ENCODE data around the gene CALM3.
"Not testable (repeated sequence)": the region's sequence is repeated elsewhere in the genome, so short reads cannot be mapped to it uniquely, and the experiment has no call there.

CALM3 gene

GRCh38 chr19:46601318-46602224 is at the start of gene CALM3:
Gene CALM3, plus strand, starts transcription at chr19:46601330. Its CDS starts 105 bp downstream, at chr19:46601435.
- no peak for DNase-seq

- no peak for DNase-seq
Observed at GRCh38 chr19:46552891-46553290, 48.2 kb upstream of the CALM3 start.

DNA sequence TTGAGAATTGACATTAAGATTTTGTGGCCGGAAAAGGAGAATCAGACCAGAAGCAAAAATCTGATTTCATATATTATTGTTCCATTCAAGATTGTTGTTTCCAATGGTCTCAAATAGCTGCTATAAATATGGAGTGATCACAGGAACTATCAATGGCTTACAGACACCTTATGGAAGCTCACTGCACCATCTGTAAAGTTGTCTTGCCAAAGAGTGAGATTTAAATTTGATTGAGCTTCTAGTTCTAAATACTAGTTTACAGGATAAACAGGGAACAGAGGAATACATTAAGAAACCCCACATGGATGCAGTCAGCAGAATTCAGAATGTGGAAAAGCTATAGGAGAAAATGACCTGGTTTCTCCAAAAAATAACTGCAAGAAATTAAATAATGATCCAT is 47.0 kb upstream of the CALM3 start:
- DNase-seq = no peak

GRCh38 chr19:46555628-46556280 is 45.4 kb upstream of the CALM3 start:
- no peak for DNase-seq

DNA sequence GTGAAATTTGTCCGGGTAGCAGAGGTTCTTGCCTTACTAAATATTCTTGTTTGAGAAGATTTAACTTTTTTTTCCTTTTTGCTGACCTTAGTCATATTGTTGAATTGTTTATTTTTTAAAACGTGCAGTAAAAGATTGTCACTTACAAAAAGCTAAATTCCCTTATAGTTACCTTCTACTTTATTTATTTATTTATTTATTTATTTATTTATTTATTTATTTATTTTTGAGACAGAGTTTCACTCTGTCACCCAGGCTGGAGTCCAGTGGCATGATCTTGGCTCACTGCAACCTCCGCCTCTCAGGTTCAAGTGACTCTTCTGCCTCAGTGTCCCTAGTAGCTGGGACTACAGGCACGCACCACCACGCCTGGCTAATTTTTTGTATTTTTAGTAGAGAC is 44.7 kb upstream of the CALM3 start:
- not testable (repeated sequence) for DNase-seq

DNA sequence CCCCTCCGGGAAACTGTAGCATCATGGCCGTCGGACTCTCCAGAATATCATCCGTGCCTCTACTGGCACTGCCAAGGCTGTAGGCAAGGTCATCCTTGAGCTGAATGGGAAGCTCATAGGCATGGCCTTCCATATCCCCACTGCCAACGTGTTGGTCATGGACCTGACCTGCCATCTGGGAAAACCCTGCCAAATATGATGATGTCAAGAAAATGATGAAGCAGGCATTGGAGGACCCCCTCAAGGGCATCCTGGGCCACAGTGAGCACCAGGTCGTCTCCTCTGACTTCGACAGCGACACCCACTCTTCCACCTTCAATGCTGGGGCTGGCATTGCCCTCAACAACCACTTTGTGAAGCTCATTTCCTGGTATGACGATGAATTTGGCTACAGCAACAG is 41.9 kb upstream of the CALM3 start:
- no peak for DNase-seq

- not testable (repeated sequence) for DNase-seq
Observed at GRCh38 chr19:46559675-46560074, 41.5 kb upstream of the CALM3 start.

- no peak for DNase-seq
Observed at GRCh38 chr19:46564701-46565100, 36.4 kb upstream of the CALM3 start.

GRCh38 chr19:46571495-46571894 is 29.6 kb upstream of the CALM3 start:
- DNase-seq = no peak

DNA sequence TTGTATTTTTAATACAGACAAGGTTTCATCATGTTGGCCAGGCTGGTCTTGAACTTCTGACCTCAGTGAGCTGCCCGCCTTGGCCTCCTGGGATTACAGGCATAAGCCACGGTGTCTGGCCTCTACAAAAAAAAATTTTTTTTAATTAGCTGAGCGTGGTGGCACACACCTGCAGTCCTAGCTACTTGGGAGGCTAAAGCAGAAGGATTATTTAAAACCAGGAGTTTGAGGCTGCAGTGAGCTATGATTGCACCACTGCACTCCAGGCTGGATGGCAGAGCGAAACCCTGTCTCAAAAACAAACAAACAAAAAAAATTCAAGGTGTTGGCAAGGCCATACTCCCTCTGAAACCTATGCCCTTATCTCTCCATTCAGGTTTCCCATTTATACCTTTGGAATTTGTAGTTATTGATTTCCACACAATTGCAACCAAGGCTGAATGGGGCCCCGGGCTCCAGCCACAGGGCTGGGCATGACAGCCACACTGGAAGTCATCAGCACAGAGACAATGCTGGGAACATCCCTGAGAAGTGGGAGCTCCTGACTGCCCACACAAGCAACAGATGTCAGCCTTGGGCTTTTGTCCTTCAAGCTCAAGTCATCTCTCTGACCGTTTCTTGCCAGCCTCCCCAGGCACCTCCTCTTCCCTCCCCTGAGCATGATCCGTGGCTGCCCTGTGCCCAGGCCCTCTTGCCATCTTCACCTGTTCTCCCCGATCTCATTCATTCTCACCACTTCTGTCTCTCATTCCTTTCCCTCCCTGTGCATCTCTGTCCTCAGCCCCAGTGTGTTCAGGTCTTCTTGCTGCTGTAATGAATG is 27.2 kb upstream of the CALM3 start:
- no peak for DNase-seq

DNA sequence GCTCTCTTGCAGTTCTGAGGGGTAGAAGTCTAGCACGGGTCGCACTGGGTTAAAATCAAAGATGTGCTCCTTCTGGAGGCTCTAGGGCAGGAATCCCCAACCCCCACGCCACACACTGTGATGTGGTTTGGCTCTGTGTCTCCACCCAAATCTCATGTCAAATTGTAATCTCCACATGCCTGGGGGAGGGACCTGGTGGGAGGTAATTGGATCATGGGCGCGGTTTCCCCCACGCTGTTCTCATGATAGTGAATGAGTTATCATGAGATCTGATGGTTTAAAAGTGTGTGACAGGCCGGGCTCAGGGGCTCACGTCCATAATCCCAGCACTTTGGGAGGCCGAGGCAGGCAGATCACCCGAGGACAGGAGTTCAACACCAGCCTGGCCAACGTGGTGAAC is 26.6 kb upstream of the CALM3 start:
- peak; percentile 44 to 49 for DNase-seq

DNA sequence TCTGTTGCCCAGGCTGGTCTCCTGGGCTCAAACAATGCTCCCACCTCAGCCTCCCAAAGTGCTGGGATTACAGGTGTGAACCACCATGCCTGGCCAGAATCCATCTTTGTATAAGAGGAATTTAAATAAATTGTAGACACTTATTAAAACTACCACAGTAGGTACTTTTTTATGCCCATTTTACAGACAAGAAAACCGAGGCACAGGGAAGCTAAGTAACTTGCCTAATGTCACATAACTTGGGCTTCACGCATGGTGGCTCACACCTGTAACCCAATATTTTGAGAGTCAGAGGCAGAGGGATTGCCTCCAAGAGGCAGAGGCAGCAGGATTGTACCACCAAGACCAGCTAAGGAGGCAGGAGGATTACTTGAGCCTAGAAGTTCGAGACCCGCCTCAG is 22.7 kb upstream of the CALM3 start:
- no peak for DNase-seq

GRCh38 chr19:46579361-46579879 is 21.7 kb upstream of the CALM3 start:
- peak; percentile 42 to 46 for DNase-seq

DNA sequence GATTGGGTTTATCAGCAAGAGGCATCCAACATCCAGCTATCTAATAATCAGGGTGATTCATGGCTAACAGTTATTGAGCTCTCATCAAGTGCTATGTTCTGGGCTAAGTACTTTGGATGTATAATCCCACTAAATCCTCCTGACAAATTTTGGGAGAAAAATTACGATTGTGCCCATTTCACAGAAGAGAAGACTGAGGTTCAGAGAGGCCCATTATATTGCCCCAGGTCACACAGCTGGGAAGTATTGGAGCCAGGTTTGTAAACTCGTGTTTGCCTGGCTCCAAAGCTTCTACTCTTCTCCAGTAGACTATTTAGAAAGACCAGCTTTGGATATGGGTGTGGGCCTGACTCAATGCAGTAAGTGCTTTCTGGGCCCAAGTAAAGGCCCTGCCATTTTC is 20.9 kb upstream of the CALM3 start:
- no peak for DNase-seq

- no peak for DNase-seq
Observed at GRCh38 chr19:46585539-46585938, 15.6 kb upstream of the CALM3 start.

DNA sequence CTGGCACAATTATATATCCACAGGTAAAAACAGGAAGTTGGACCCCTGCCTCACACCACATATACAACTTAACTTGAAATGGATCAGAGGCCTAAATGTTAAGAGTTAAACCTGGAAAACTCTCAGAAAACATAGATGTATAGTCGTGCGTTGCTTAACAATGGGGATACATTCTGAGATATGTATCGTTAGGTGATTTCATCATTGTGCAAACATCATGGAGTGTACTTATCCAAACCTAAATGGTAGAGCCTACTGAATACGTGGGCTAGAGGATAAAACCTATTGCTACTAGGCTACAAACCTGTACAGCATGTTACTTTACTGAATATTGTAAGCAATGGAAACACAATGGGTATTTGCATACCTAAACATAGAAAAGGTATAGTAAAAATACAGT is 14.8 kb upstream of the CALM3 start:
- no peak for DNase-seq

GRCh38 chr19:46587861-46588260 is 13.3 kb upstream of the CALM3 start:
- DNase-seq = no peak

GRCh38 chr19:46591254-46591653 is 9.9 kb upstream of the CALM3 start:
- DNase-seq = no peak

DNA sequence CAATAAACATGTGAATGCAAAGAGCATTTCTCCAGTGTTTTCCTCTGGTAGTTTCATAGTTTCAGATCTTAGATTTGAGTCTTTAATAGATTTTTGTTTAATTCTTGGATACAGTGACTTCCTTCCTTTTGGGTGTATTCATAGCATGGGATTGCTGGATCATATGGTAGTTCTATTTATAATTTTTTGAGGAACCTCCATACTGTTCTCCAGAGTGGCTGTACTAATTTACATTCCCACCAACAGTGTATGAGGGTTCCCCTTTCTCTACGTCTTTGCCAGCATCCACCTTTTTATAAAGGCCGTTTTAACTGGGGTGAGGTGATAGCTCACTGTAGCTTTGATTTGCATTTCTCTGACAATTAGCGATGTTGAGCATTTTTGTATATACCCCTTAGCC is 9.3 kb upstream of the CALM3 start:
- no peak for DNase-seq

- no peak for DNase-seq
Observed at GRCh38 chr19:46596008-46596407, 5.1 kb upstream of the CALM3 start.

GRCh38 chr19:46598372-46598917 is 2.7 kb upstream of the CALM3 start:
- DNase-seq = no peak

DNA sequence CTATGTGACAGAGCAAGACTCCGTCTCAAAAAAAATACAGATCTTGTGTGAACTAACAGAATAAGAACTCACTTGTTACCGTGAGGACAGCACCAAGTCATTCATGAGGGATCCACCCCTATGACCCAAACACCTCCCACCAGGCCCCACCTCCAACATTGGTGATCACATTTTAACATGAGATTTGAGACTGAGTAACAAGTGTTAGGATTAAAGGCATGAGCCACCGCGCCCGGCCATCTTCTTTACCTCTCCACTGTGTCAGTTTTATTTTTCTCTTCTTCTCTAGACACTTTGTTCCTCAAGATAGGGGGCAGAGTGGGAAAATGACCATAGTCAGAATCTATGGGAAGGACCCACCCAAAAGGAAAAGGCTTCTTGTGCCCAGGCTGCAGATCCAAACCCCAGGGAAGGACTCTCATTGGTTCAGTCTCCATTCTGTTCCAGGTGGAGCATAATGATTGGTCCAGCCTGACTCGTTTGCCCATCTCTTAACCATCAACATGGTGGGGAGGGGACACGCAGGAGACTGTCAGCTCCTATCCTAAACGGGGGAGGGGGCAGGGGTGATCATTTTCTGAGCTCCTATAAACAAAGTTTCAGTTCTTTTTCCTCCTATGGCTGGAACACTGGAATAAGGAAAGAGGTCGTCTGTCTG is 1.3 kb upstream of the CALM3 start:
- no peak for DNase-seq

Measured in activated CD4-positive, alpha-beta T cell treated with anti-CD3 and anti-CD28 coated beads, Interleukin-2, amount 50 U/mL, for 4 hours (primary cell).